CD14-positive monocyte (primary cell): ENCODE data around the gene LST1. TPM values are rescaled to one million over a fixed set of nuclear protein-coding genes. Genes with fewer than 3 reads are reported as not detected.
A peak's percentile ranks its signal among the peaks of the same experiment; 100 is the strongest.

Source experiments
- DNase-seq, 3 donors: peaks; one replicate each; pipeline ENCODE4 v3.0.0-alpha.2; 2011 to 2022
- H2AFZ ChIP-seq: 2 replicates; pipeline ENCODE4 v1.6.0; 2012; ENCODE audit warnings: mild to moderate bottlenecking, low read depth, low read length, inconsistent platforms; ENCODE audit not compliant: insufficient read depth, poor library complexity, severe bottlenecking
- H3K27ac ChIP-seq, 2 donors: 1 replicate in 1 of 2; 2 replicates in 1 of 2; pipeline ENCODE4 v1.5.1; 2012 to 2013; ENCODE audit warnings: low read length in 2 of 2, control low read depth in 1 of 2, inconsistent platforms in 1 of 2, low read depth in 1 of 2, mild to moderate bottlenecking in 1 of 2
- H3K27me3 ChIP-seq, 2 donors: one replicate each; pipeline versions ENCODE4 v1.6.0 to v1.6.1; 2011 to 2013; ENCODE audit warnings: low read length in 2 of 2; ENCODE audit not compliant: control insufficient read depth in 2 of 2, insufficient read depth in 2 of 2
- H3K36me3 ChIP-seq, 2 donors: replicated peaks in 1 of 2; 1 replicate in 1 of 2; 2 replicates in 1 of 2; pipeline versions ENCODE4 v1.5.1 to v1.6.1; 2012 to 2013; ENCODE audit warnings: low read length in 2 of 2, control low read depth in 1 of 2, inconsistent platforms in 1 of 2, mild to moderate bottlenecking in 1 of 2; ENCODE audit not compliant: insufficient read depth in 2 of 2, control insufficient read depth in 1 of 2
- H3K4me1 ChIP-seq, 2 donors: 1 replicate in 1 of 2; 2 replicates in 1 of 2; pipeline versions ENCODE4 v1.5.1 to v1.6.1; 2012 to 2013; ENCODE audit warnings: low read length in 2 of 2, control low read depth in 1 of 2, inconsistent platforms in 1 of 2, mild to moderate bottlenecking in 1 of 2, moderate library complexity in 1 of 2; ENCODE audit not compliant: insufficient read depth in 2 of 2, control insufficient read depth in 1 of 2
- H3K4me2 ChIP-seq: replicated peaks from 2 replicates; pipeline ENCODE3; 2012; ENCODE audit warnings: low read length, moderate library complexity, mild to moderate bottlenecking; ENCODE audit not compliant: poor library complexity, severe bottlenecking; ENCODE audit errors: extremely low read depth
- H3K4me3 ChIP-seq, 3 experiments: fragments of 200-600 bp in 1 of 3; sonication (generic) in 1 of 3; replicated peaks in 1 of 3; 1 replicate in 2 of 3; 2 replicates in 1 of 3; pipeline ENCODE4 v1.5.1; 2011 to 2013; ENCODE audit warnings: low read length in 3 of 3, mild to moderate bottlenecking in 3 of 3, control low read depth in 2 of 3, low read depth in 2 of 3, inconsistent platforms in 1 of 3, moderate library complexity in 1 of 3
- H3K79me2 ChIP-seq: 2 replicates; pipeline ENCODE4 v1.6.0; 2012; ENCODE audit warnings: mild to moderate bottlenecking, control low read depth, inconsistent platforms, low read length, moderate library complexity; ENCODE audit not compliant: insufficient read depth
- H3K9ac ChIP-seq: 2 replicates; pipeline ENCODE4 v1.6.0; 2017; ENCODE audit warnings: low read length, mild to moderate bottlenecking; ENCODE audit not compliant: insufficient read depth, poor library complexity, severe bottlenecking
- H3K9me3 ChIP-seq, 2 donors: replicated peaks in 1 of 2; 1 replicate in 1 of 2; 2 replicates in 1 of 2; pipeline versions ENCODE4 v1.5.1 to v1.6.1; 2012 to 2013; ENCODE audit warnings: low read length in 2 of 2, control low read depth in 1 of 2; ENCODE audit not compliant: control insufficient read depth in 1 of 2, insufficient read depth in 1 of 2
- H4K20me1 ChIP-seq: 2 replicates; pipeline ENCODE4 v1.6.0; 2012; ENCODE audit warnings: mild to moderate bottlenecking, low read length, control low read depth, moderate library complexity; ENCODE audit not compliant: insufficient read depth
- H3K27ac Mint-ChIP-seq, 7 donors: one replicate each; pipeline ENCODE4 v1.8.0; 2020; ENCODE audit warnings: mild to moderate bottlenecking in 7 of 7, mixed read lengths in 7 of 7, moderate library complexity in 6 of 7, inconsistent platforms in 2 of 7
- H3K27me3 Mint-ChIP-seq, 3 donors: one replicate each; pipeline ENCODE4 v1.8.0; 2021 to 2022; ENCODE audit warnings: low read depth in 3 of 3, mild to moderate bottlenecking in 3 of 3, mixed read lengths in 3 of 3, moderate library complexity in 3 of 3, inconsistent platforms in 1 of 3
- H3K36me3 Mint-ChIP-seq, 2 donors: one replicate each; pipeline ENCODE4 v1.8.0; 2020; ENCODE audit warnings: mixed read lengths in 2 of 2, inconsistent platforms in 1 of 2, mild to moderate bottlenecking in 1 of 2
- H3K4me1 Mint-ChIP-seq: one replicate; pipeline ENCODE4 v1.8.0; 2020; ENCODE audit warnings: mild to moderate bottlenecking, mixed read lengths
- H3K4me3 Mint-ChIP-seq, 2 donors: one replicate each; pipeline ENCODE4 v1.8.0; 2020; ENCODE audit warnings: mild to moderate bottlenecking in 2 of 2, mixed read lengths in 2 of 2, moderate library complexity in 1 of 2
- H3K9me3 Mint-ChIP-seq, 7 donors: one replicate each; pipeline ENCODE4 v1.8.0; 2020 to 2022; ENCODE audit warnings: mixed read lengths in 7 of 7, mild to moderate bottlenecking in 6 of 7, moderate library complexity in 6 of 7, inconsistent platforms in 2 of 7
- WGBS: methylation state at CpG from one replicate; pipeline ENCODE4 v1.1.5; 2013; ENCODE audit warnings: missing lambda C conversion rate; ENCODE audit not compliant: insufficient coverage; 5-methylcytosine and 5-hydroxymethylcytosine counted together
- intact Hi-C, 2 donors: fragments of 100-400 bp; cut with micrococcal nuclease; formaldehyde crosslinking; loops; one replicate each; pipeline versions ENCODE4 v1.15.0 to v1.15.1; 2023
- polyA plus RNA-seq, 3 donors: library from polyadenylated mRNA; depleted of rRNA in 1 of 3; unstranded in 2 of 3; stranded (reverse) in 1 of 3; fragments of 300-500 nt in 2 of 3; fragments of >200 nt in 1 of 3; fragmentation: Illumina TruSeq in 2 of 3; gene quantifications; 1 replicate in 2 of 3; 2 replicates in 1 of 3; pipeline ENCODE4 v1.2.3, GENCODE V29; 2012 to 2021
- TF ChIP-seq, protein P1 (sequence below): fragments of 200-600 bp; IDR thresholded peaks from one replicate; pipeline ENCODE4 v1.8.0; 2022; ENCODE audit warnings: antibody characterized with exemption, mild to moderate bottlenecking

LST1 gene
- polyA plus RNA-seq, 3 donors = 1,103 to 1,584 (median 1,202) TPM

DNA sequence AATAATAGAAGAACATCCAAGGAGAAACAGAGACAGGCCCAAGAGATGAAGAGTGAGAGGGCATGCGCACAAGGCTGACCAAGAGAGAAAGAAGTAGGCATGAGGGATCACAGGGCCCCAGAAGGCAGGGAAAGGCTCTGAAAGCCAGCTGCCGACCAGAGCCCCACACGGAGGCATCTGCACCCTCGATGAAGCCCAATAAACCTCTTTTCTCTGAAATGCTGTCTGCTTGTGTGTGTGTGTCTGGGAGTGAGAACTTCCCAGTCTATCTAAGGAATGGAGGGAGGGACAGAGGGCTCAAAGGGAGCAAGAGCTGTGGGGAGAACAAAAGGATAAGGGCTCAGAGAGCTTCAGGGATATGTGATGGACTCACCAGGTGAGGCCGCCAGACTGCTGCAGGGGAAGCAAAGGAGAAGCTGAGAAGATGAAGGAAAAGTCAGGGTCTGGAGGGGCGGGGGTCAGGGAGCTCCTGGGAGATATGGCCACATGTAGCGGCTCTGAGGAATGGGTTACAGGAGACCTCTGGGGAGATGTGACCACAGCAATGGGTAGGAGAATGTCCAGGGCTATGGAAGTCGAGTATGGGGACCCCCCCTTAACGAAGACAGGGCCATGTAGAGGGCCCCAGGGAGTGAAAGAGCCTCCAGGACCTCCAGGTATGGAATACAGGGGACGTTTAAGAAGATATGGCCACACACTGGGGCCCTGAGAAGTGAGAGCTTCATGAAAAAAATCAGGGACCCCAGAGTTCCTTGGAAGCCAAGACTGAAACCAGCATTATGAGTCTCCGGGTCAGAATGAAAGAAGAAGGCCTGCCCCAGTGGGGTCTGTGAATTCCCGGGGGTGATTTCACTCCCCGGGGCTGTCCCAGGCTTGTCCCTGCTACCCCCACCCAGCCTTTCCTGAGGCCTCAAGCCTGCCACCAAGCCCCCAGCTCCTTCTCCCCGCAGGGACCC, 11.7 kb upstream of the LST1 start:
- Mint-ChIP-seq H3K4me1 (peaks cover 69% of the 10 kb centered on the region), H3K27ac (peak overlapping the region; percentile 91 to 98 (median 94)), H3K9me3 (peaks cover 0 to 3% (median 0%) of the 10 kb centered on the region in 7 donors), H3K4me3 (no peak overlapping the region), H3K27me3 (peaks cover 1 to 5% (median 3%) of the 10 kb centered on the region in 3 donors), H3K36me3 (peaks cover 31 to 35% of the 10 kb centered on the region in 2 donors)
- H3K27ac ChIP-seq = peak overlapping the region in 1 of 2 donors; percentile 88
- peaks cover 37% of the 10 kb centered on the region for H4K20me1 ChIP-seq
- 93% methylated on average over 13 of the region's 14 CpGs for WGBS
- intact Hi-C loops = no loop called here
- no peak overlapping the region for H3K9ac ChIP-seq
- peaks cover 44 to 57% of the 10 kb centered on the region in 2 donors for H3K4me1 ChIP-seq
- peak overlapping the region; percentile 98 for H3K4me2 ChIP-seq
- peaks cover 18 to 25% of the 10 kb centered on the region in 2 donors for H3K36me3 ChIP-seq
- H3K27me3 ChIP-seq = no peaks in the 10 kb centered on the region
- DNase-seq = no peak
- H2AFZ ChIP-seq = no peak overlapping the region
- TF ChIP-seq, protein P1, sequence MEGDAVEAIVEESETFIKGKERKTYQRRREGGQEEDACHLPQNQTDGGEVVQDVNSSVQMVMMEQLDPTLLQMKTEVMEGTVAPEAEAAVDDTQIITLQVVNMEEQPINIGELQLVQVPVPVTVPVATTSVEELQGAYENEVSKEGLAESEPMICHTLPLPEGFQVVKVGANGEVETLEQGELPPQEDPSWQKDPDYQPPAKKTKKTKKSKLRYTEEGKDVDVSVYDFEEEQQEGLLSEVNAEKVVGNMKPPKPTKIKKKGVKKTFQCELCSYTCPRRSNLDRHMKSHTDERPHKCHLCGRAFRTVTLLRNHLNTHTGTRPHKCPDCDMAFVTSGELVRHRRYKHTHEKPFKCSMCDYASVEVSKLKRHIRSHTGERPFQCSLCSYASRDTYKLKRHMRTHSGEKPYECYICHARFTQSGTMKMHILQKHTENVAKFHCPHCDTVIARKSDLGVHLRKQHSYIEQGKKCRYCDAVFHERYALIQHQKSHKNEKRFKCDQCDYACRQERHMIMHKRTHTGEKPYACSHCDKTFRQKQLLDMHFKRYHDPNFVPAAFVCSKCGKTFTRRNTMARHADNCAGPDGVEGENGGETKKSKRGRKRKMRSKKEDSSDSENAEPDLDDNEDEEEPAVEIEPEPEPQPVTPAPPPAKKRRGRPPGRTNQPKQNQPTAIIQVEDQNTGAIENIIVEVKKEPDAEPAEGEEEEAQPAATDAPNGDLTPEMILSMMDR = no peak
- peaks cover 29% of the 10 kb centered on the region for H3K79me2 ChIP-seq
- H3K4me3 ChIP-seq = peak overlapping the region in 1 of 3 experiments; percentile 97
- H3K9me3 ChIP-seq = no peaks in the 10 kb centered on the region

DNA sequence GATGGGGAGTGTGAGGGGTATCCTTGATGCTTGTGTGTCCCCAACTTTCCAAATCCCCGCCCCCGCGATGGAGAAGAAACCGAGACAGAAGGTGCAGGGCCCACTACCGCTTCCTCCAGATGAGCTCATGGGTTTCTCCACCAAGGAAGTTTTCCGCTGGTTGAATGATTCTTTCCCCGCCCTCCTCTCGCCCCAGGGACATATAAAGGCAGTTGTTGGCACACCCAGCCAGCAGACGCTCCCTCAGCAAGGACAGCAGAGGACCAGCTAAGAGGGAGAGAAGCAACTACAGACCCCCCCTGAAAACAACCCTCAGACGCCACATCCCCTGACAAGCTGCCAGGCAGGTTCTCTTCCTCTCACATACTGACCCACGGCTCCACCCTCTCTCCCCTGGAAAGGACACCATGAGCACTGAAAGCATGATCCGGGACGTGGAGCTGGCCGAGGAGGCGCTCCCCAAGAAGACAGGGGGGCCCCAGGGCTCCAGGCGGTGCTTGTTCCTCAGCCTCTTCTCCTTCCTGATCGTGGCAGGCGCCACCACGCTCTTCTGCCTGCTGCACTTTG, 10.7 kb upstream of the LST1 start, which contains the start of gene TNF:
TSS of gene TNF (plus strand) at position 231 of the 567 bp plus-strand sequence. CDS start at position 408, 177 bp downstream.
- Histone ChIP-seq H3K4me1 (peaks cover 47 to 63% of the 10 kb centered on the region in 2 donors), H3K79me2 (peaks cover 32% of the 10 kb centered on the region), H3K36me3 (peaks cover 18 to 25% of the 10 kb centered on the region in 2 donors), H3K27me3 (no peaks in the 10 kb centered on the region), H3K27ac (peak within 1 kb of the TSS; percentile 71 to 88), H2AFZ (peak within 1 kb of the TSS; percentile 63), H4K20me1 (peaks cover 39% of the 10 kb centered on the region), H3K9ac (peak within 1 kb of the TSS; percentile 75), H3K4me3 (peak within 1 kb of the TSS; percentile 71 to 97 (median 90)), H3K4me2 (peak within 1 kb of the TSS; percentile 98), H3K9me3 (no peaks in the 10 kb centered on the region)
- TF ChIP-seq, protein P1 = no peak
- DNase-seq = peak; percentile 79 to 97 (median 82)
- peaks cover 71% of the 10 kb centered on the region for H3K4me1 Mint-ChIP-seq
- H3K4me3 Mint-ChIP-seq = peak within 1 kb of the TSS; percentile 94 to 99
- H3K27me3 Mint-ChIP-seq = peaks cover 1 to 7% (median 3%) of the 10 kb centered on the region in 3 donors
- peaks cover 0 to 3% (median 0%) of the 10 kb centered on the region in 7 donors for H3K9me3 Mint-ChIP-seq
- peaks cover 31 to 36% of the 10 kb centered on the region in 2 donors for H3K36me3 Mint-ChIP-seq
- peak within 1 kb of the TSS; percentile 91 to 98 (median 94) for H3K27ac Mint-ChIP-seq
- intact Hi-C loops = no loop called here
- 3% methylated on average over 16 of the region's 19 CpGs for WGBS
